ENCODE results near the gene SORCS1.

The SORCS1 gene

DNA sequence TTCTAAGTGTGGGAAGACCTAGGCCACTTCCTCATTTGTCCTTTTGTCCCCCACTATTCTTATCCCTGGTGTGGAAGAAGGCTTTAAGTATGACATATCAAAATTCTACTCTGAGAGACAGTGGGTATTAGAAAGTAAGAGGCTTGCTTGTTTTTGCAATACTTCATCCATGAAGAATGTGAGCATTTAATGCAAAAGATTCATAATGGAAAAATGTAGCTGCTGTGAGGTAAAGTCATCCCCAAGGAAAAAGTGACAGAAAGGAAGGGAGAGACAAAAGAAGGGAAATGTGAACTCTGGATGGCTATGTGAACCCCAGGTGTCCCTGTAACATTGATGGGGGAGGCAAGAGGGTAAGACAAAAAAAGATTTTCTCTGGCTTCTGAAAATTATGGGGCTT is 607.5 kb downstream of the SORCS1 start:
- POLR2A ChIA-PET: interaction anchor here (0.6 kb wide), 1 partner anchor 57 kb away, joined by 3 read pairs; no protein-coding TSS in a partner anchor
- Histone ChIP-seq H3K9me3 (ENCODE audit: control insufficient read depth, insufficient read depth, low read depth, low read length) (no peaks in the 10 kb centered on the region), H3K4me1 (ENCODE audit: control insufficient read depth, insufficient read depth, low read length) (peaks cover 14% of the 10 kb centered on the region), H3K4me3 (ENCODE audit: low read depth, low read length) (no peak overlapping the region), H3K27ac (ENCODE audit: extremely low read depth, low read depth, low read length) (no peak overlapping the region), H3K36me3 (ENCODE audit: control insufficient read depth in 2 of 2, insufficient read depth in 1 of 2, low read length in 2 of 2) (no peaks in the 10 kb centered on the region)
- TF ChIP-seq ZNF426 (tag by site-specific recombination; IDR thresholded peaks at IDR 0.05) (no peak), WT1 (tag by site-specific recombination; IDR thresholded peaks at IDR 0.05) (no peak), ZNF571 (tag by site-specific recombination; IDR thresholded peaks at IDR 0.05) (no peak), ZBTB8A (tag by site-specific recombination; IDR thresholded peaks at IDR 0.05) (no peak), ZNF433 (tag by site-specific recombination; IDR thresholded peaks at IDR 0.05; ENCODE audit: low read depth) (no peak), PATZ1 (tag by site-specific recombination; IDR thresholded peaks at IDR 0.05) (no peak), REPIN1 (tag by site-specific recombination; IDR thresholded peaks at IDR 0.05; ENCODE audit: low read depth) (no peak)
- TF ChIP-seq, protein P1, sequence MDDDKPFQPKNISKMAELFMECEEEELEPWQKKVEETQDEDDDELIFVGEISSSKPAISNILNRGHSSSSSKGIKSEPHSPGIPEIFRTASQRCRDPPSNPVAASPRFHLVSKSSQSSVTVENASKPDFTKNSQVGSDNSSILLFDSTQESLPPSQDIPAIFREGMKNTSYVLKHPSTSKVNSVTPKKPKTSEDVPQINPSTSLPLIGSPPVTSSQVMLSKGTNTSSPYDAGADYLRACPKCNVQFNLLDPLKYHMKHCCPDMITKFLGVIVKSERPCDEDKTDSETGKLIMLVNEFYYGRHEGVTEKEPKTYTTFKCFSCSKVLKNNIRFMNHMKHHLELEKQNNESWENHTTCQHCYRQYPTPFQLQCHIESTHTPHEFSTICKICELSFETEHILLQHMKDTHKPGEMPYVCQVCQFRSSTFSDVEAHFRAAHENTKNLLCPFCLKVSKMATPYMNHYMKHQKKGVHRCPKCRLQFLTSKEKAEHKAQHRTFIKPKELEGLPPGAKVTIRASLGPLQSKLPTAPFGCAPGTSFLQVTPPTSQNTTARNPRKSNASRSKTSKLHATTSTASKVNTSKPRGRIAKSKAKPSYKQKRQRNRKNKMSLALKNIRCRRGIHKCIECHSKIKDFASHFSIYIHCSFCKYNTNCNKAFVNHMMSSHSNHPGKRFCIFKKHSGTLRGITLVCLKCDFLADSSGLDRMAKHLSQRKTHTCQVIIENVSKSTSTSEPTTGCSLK (tag by site-specific recombination; IDR thresholded peaks at IDR 0.05): no peak
- CTCF ChIA-PET: interaction anchor here (0.6 to 1.5 kb wide), 4 partner anchors 15 to 156 kb away, joined by 3 to 9 read pairs (median 4); no protein-coding TSS in a partner anchor

- Histone ChIP-seq H3K4me3 (ENCODE audit: low read depth, low read length) (no peak overlapping the region), H3K27ac (ENCODE audit: extremely low read depth, low read depth, low read length) (no peak overlapping the region), H3K9me3 (ENCODE audit: control insufficient read depth, insufficient read depth, low read depth, low read length) (no peaks in the 10 kb centered on the region), H3K4me1 (ENCODE audit: control insufficient read depth, insufficient read depth, low read length) (peaks cover 14% of the 10 kb centered on the region), H3K36me3 (ENCODE audit: control insufficient read depth in 2 of 2, insufficient read depth in 1 of 2, low read length in 2 of 2) (no peaks in the 10 kb centered on the region)
- ChIA-PET POLR2A (no interaction called here), CTCF (interaction anchor here (0.8 kb wide), 1 partner anchor 9 kb away, joined by 3 read pairs; no protein-coding TSS in a partner anchor)
- TF ChIP-seq ZNF624 (tag by site-specific recombination; IDR thresholded peaks at IDR 0.05): no peak
Observed at GRCh38 chr10:106555599-106555998, 608.9 kb downstream of the SORCS1 start.

DNA sequence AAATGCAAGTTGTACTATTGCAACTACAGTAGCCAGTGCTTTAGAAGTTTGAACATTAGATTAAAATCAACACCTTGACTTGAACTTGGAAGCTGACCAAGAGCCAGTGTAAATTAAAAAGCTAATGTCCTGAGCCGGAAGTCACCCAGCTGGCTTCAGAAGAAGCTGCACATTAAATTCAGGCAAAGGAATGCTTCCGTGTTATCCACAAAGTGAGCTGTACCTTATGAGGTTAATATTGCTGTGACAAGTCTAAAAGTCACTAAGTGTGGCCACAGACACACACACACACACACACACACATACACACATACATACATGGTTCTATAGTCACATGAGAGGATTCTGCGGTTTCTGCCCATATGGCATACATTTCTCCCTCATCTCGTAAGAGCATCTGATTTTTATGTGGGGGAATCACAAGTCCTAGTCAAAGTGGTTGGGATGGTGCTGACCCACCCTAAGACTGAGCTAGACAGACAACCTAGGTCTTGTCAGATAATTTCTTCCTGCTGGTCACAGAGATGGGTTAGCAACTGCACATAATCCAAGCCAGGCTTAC is 612.9 kb downstream of the SORCS1 start:
- POLR2A ChIA-PET: no interaction called here
- peaks cover 8% of the 10 kb centered on the region for H3K4me1 ChIP-seq (ENCODE audit: control insufficient read depth, insufficient read depth, low read length)
- no peaks in the 10 kb centered on the region for H3K36me3 ChIP-seq (ENCODE audit: control insufficient read depth in 2 of 2, insufficient read depth in 1 of 2, low read length in 2 of 2)
- TF ChIP-seq ZNF157 (tag by site-specific recombination; IDR thresholded peaks at IDR 0.05): no peak
- TF ChIP-seq ZIC2 (tag by site-specific recombination; IDR thresholded peaks at IDR 0.05): no peak
- no peak for TF ChIP-seq MYNN (tag by site-specific recombination; IDR thresholded peaks at IDR 0.05; ENCODE audit: borderline replicate concordance)
- TF ChIP-seq ZNF560 (tag by site-specific recombination; IDR thresholded peaks at IDR 0.05; ENCODE audit: borderline replicate concordance): no peak
- TF ChIP-seq GLI2 (tag by site-specific recombination; IDR thresholded peaks at IDR 0.05; ENCODE audit: borderline replicate concordance, low read depth): no peak
- TF ChIP-seq ZNF184 (tag by site-specific recombination; IDR thresholded peaks at IDR 0.05): no peak
- TF ChIP-seq ZNF112 (tag by site-specific recombination; IDR thresholded peaks at IDR 0.05): no peak
- TF ChIP-seq PRDM1 (tag by site-specific recombination; IDR thresholded peaks at IDR 0.05): no peak
- TF ChIP-seq ZBTB1 (tag by site-specific recombination; IDR thresholded peaks at IDR 0.05): no peak
- TF ChIP-seq ZNF791 (tag by site-specific recombination; IDR thresholded peaks at IDR 0.05): no peak
- TF ChIP-seq KLF9 (tag by site-specific recombination; IDR thresholded peaks at IDR 0.05; ENCODE audit: low read depth): no peak
- TF ChIP-seq ZNF2 (tag by site-specific recombination; IDR thresholded peaks at IDR 0.05): no peak
- TF ChIP-seq ZNF211 (tag by site-specific recombination; IDR thresholded peaks at IDR 0.05; ENCODE audit: low read depth): no peak
- TF ChIP-seq, protein P2, sequence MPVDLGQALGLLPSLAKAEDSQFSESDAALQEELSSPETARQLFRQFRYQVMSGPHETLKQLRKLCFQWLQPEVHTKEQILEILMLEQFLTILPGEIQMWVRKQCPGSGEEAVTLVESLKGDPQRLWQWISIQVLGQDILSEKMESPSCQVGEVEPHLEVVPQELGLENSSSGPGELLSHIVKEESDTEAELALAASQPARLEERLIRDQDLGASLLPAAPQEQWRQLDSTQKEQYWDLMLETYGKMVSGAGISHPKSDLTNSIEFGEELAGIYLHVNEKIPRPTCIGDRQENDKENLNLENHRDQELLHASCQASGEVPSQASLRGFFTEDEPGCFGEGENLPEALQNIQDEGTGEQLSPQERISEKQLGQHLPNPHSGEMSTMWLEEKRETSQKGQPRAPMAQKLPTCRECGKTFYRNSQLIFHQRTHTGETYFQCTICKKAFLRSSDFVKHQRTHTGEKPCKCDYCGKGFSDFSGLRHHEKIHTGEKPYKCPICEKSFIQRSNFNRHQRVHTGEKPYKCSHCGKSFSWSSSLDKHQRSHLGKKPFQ (tag by site-specific recombination; IDR thresholded peaks at IDR 0.05): no peak
- TF ChIP-seq ZFP41 (tag by site-specific recombination; IDR thresholded peaks at IDR 0.05; ENCODE audit: borderline replicate concordance): no peak
- no peak for TF ChIP-seq ZNF202 (tag by site-specific recombination; IDR thresholded peaks at IDR 0.05; ENCODE audit: borderline replicate concordance)
- no peak overlapping the region for H3K27ac ChIP-seq (ENCODE audit: extremely low read depth, low read depth, low read length)
- H3K9me3 ChIP-seq (ENCODE audit: control insufficient read depth, insufficient read depth, low read depth, low read length): no peaks in the 10 kb centered on the region
- H3K4me3 ChIP-seq (ENCODE audit: low read depth, low read length): no peak overlapping the region
- CTCF ChIA-PET: no interaction called here

Data from HEK293 (cell line).